ENCODE data around the gene FABP2.
"Not testable (repeated sequence)": the region's sequence is repeated elsewhere in the genome, so short reads cannot be mapped to it uniquely, and the experiment has no call there.

FABP2 gene

DNA sequence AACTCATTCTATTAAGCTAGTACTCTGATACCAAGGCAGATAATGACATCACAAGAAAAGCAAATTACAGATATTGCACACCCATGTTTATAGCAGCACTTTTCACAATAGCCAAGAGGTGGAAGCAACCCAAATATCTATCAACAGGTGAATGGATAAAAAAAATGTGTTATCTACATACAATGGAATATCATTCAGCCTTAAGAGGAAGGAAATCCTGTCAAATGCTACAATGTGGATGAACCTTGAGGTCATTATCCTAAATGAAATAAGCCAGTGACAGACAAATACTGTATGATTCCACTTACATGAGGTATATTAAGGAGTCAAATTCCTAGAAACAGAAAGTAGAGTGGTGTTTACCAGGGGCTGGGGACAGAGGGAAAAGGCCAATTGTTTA, 14.3 kb downstream of the FABP2 start:
- no peak for DNase-seq

DNA sequence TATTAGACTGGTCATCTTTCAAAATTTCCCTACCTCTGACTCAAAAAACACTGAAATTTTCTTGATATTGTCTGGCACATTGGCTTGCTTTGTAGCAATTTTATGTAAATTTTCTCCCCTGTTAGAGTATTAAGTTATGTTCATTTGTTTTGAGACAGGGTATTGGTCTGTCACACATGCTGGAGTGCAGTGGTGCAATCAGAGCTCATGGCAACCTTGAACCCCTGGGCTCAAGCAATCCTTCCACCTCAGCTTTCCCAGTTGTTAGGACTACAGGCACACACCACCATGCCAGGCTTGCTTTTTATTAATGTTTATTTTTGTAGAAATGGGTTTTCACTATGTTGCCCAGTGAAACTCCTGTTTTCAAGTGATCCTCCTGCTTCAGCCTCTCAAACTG, 17.5 kb downstream of the FABP2 start:
- no peak for DNase-seq

DNA sequence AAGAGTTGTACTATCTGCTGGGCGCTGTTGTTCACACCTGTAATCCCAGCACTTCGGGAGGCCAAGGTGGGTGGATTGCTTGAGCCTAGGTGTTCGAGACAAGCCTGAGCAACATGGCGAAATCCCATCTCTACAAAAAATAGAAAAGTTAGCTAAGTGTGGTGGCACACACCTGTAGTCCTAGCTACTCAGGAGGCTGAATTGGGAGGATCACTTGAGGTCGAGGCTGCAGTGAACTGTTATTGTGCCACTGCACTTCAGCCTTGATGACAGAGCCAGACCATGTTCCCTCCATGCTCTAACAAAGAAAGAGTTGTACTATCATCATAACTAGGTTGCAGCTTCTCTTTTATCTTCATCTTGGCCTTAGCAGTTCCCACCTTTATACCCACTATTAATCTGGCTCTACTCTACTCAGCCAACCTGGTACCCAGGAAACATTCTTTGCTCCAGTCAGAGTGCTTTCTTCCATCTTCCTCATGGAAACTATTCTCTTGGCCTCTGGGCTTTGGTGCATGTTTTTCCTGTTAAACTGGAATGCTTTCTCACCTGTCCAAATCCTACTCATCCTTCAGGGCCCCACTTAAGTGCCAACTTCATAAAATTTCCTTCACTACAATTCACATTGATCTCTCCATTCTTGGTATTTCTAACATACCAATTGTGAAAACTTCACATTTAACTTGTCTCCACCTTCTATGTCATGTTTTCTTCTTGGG, 18.2 kb downstream of the FABP2 start:
- DNase-seq, result no peak

DNA sequence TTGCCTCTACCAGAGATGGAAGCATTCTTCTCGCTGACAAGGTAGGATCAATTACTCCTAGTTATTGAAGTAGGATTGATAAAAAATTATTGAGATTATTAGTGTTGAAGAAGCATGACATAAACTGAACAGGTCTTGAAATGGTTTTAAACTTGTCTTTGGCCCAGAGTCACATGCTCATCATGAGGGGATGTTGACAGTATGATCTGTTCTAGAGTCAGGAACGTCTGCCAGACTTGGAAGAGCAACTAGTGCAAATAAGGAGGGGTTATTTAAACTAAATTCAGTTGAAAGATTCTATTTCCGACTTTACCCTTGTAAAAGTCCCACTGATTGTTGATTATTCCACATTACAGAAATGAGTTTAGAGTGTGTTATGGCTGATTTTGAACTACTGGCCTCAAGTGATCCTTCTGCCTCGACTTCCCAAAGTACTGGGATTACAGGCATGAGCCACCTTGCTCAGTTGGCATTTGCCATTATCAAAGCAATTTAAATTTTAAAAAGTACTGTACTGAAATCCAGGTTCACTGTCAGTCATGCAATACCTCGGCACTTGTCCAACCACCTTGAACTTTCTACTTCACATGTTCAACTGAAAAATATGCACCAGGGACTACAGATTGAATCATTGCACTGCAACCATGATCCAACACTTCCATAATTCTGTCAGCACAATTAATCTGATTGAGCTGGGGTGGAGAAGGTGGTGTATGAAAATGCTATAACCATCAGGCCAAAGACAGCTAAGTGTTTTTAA, 19.7 kb downstream of the FABP2 start:
- no peak for DNase-seq

DNA sequence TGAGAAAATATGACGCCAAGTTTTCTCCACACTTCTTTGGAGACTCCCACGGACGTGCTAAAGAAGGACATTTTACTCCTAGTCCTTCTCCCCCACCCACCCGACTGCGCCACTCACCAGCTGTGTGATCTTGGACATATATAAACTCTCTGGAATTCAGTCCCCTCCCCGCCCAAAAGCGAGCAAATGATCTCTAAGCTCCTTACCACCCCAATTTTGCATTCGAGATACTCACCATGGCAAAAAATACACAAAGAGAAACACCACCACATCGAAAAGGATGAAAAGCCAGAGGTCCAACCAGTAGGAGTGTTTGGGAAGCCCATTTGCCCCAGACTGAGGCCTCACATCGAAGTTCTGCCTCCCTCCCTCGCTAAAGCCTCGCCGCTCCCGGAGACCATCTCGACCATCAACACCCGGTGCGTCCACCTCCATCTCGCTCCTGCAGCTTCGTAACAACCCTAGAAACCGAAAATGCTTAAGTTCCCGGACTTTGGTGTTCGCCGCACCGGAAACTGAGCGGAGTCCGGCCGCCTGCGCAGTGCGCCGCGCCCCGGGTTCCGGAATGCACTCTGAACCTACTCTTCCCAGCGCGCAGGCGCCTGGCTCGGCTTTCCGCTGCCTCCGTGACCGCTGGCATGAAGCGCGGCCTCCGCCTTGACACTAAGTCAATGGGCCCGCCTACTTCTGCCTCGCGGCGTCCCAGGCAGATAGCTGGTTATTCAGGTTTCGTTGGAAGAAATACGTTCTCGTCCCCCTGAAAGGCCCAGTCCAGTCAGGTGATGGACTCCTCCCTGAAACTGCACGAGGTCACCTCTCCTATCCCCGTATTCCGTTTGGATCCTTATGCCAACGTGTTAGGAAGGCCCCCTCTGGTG, 21.6 kb downstream of the FABP2 start:
- DNase-seq, result no peak

DNA sequence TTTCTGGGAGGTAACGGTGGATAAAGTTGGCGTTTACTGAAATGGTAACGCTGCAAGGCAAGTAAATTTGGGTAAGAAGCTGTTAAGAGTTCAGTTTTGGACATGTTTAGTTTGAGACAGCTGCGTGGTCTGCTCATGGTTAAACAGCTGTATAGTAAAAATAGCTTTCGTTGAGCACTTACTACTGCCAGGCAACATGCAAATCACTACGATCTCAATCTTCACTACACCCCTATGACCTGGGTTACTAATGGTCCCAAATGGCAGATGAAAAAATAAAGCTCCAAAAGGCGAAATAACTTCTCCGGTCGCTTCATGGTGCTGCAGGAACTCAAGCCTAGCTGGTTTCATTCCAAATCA, 22.2 kb downstream of the FABP2 start:
- no peak for DNase-seq

DNA sequence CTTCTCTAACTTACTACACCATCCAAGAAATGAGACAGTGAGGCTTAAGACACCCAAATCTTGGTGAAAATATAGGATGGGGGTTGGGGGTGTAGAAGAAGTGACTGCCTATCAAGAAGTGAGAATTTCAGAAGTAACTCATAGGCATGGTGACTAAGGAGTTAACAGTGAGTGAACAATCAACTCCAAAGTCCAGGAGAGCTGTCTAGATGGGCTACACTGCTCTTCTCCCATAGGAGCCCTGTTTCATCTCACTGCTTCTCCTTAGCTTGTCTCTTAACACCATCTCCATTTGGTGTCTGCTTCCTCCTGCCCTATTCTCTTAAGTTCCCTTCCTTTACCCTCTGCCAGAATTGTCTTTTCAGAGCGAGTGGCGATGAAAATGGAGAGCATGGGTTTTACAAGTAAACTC, 22.7 kb downstream of the FABP2 start:
- DNase-seq, result no peak

DNA sequence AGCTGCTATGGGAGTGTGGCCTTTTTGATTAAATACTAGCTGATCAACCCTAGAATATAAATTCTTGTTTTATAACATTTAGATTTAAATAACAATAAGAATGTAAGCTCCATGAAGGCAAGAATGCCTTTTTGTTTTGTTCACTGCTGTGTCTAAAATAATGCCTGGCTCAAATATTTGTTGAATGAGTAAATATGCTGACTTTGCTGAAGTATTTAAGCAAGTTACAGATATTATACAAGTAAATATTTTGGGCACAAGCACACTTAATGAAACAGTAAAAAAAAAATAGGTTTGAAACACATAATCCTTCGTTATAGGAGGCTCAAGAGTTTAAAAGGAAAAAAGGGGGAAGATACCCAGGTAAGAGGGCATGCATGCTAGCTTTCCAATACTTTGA, 24.1 kb downstream of the FABP2 start:
- no peak for DNase-seq

DNA sequence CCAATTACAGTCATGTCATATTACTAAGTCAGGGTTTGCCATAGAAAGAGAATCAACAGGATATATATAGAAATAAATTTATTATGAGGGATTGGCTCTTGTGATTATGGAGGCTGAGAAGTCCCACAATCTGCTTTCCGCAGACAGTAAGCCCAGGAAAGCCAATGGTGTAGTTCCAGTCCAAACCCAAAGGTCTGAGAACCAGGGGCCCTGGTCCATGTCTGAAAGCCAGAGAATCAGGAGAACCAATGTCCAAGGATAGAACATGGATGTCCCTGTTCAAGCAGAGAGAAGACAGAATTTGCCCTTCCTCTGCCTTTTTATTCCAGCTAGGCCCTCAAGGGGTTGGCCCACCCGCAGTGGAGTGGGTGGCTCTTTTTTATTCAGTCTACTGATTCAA, 25.6 kb downstream of the FABP2 start:
- no peak for DNase-seq

DNA sequence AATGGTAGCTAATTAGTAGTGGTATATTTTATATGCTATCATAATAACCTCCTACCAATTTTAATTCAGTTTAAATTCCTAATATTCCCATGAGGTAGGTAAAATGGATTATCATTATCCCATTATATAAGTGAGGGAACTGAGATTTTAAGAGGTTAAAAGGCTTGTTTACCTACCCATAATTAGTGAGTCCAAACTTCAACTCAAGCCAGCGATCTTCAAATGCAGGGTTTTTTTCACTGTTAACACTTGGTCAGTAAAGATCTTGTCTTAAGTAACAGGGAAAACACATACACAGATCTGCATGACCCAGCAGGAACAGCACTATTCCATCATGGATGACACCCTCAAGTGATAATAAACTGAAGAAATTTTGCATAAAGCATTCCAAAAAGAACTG, 31.3 kb downstream of the FABP2 start:
- DNase-seq, result no peak

DNA sequence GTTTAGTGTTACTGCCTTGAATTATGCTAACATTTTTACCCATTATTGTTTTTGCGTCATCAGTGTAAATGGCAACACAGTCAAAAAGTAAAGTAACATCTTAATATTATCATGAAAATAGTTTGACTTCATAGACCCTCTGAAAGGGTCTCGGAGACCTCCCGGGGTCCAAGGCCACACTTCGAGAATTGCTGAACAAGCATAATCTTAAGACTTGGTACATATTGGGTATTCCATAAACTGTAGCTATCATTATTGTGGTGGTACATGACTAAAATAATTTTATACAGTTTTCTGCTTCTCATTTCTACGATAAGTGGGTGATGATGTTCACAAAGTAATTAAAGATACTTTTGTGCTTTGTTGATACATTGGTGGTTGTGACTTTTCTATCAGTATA, 32.6 kb downstream of the FABP2 start:
- DNase-seq, result no peak

DNA sequence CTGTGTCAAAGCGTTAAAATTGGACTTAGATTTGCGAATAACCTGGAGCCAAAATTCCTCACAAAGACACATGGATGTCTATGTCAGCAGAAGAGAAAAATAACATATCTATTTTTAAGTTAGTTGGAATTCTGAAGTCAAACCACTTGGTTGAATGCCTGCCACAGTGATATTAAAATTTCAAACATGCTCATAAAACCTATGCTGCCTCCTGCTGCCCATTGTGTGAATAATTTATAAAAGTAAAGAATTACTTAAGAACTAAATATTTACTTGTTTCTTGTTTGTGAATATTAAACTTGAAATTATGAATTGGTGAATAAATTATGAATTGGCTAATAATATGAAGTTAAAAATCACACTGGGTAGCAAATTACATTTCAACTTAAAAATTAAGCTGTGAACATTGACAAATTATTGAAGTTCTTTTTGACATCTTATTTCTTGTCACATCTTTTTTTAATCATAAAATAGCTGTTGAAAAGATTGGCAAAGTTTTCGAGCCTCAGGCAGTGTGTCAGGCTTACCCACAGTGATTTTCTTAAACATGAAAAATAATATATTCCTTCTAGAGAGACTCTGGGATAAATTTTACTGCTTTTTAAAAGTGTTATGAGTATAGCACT, 35.4 kb downstream of the FABP2 start:
- DNase-seq, result no peak

DNA sequence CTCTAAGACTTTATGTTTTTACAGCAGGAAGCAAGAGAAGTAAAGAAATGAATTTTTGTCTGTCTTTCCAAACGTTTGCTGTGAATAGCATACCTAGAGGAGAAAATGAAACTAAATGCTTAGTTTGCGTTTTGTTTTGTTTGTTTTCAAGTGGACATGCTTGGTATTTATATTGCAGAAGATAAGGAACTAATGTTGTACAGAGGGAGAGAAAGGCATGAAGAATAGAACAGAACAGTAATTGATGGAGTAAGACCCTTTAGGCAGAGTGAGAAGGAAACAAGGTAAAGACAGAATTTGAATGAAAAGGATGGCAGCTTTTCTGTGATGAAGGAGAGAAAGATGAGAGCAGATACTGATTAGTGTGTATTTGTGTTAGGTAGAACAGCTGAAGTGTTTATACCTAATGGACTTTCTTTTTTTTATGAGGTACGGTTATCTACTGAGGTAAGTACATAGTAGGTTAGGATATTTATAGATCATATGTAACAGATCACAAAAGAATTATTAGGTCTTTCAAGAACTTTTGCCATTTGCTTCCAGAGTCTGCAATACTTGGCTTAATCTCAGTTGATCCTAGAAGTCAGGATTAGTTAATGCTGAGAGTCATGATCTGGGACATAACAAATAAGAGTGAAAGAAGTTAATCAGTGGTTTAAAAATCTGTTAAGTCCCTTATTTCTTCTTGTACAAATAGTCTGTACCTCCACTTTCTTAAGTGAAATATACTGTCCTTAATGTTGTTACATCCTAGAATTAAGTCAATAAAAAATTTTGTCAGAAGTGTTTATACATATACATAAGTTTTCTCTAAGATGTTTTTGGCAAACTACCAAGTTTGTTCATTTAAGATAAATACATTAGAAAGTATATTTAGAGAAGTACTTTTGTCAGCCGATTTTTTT, 36.8 kb downstream of the FABP2 start:
- no peak for DNase-seq

DNA sequence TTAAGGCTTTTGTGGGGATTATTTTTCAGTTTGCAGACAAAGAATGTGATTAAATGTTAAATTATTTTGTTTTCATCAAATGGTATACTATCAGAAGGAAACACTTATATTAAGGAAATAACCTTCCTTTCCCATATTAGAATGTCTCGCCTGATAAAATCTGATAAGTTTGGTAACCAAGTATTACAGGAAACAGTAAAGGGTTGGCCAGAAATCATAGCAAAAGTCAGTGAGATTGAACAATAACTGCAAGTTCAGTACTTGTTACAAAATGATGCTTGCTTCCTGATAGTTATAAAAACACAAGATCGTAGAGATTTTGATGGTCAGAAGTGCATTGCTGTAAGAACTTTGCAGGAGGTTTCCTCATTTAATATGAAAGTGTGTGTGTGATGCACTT, 40.5 kb downstream of the FABP2 start:
- DNase-seq, result no peak

DNA sequence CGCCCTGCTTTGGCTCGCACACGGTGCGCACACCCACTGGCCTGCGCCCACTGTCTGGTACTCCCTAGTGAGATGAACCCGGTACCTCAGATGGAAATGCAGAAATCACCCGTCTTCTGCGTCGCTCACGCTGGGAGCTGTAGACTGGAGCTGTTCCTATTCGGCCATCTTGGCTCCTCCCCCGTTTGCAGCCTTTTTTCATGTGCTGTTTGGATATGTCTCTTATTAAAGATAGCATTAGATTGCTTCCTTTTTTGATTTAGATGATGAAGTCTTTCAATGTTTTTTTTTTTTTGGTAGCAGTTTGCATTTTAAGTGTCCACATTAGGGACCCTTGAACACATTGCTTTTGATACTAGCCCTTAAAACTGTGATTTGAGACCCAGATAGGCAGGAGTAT, 42.0 kb downstream of the FABP2 start:
- not testable (repeated sequence) for DNase-seq

DNA sequence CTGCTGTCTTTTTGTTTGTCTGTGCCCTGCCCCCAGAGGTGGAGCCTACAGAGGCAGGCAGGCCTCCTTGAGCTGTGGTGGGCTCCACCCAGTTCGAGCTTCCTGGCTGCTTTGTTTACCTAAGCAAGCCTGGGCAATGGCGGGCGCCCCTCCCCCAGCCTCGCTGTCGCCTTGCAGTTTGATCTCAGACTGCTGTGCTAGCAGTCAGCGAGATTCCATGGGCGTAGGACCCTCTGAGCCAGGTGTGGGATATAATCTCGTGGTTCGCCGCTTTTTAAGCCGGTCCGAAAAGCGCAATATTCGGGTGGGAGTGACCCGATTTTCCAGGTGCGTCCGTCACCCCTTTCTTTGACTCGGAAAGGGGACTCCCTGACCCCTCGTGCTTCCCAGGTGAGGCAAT, 42.4 kb downstream of the FABP2 start:
- DNase-seq, result not testable (repeated sequence)

DNA sequence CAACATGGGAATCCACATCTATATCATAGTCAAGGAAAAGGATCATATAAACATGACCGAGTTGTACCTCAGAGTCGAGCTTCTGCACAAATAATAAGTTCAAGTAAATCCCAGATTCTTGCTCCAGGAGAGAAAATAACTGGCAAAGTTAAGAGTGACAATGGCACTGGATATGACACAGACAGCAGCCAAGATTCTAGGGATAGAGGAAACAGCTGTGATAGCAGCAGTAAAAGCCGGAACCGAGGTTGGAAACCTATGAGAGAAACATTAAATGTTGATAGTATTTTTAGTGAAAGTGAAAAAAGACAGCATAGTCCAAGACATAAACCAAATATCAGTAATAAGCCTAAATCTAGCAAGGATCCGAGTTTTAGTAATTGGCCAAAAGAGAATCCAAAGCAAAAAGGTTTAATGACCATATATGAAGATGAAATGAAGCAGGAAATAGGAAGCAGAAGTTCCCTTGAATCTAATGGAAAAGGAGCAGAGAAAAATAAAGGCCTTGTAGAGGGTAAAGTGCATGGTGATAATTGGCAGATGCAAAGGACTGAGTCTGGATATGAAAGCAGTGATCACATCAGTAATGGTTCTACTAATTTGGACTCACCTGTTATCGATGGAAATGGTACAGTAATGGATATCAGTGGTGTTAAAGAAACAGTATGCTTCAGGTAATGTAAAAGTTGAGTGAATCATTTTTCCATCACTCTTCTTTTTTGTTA, 50.4 kb downstream of the FABP2 start:
- DNase-seq, result no peak

DNA sequence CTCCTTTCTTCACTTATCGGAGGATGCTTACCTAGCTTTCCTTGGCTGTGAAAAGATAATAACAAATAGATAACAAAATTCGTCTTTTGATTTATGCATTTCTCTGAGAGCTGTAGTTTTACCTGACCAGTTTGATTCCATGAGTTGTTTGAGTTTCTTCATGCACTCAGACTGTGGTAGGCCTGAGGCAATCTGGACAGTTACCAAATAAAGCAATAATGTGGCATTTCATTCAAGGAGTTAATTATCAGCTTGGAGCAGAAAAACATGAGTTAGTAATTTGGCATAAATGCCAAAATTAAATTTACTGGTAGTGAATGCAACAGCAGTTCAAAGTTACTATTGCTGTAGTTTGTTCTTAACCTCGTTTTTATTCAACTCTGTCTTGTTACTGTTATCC, 53.5 kb downstream of the FABP2 start:
- DNase-seq, result no peak
